HepG2 (cell line): ENCODE results near the gene AHSG.

Experiments
- CHD2 ChIP-seq: IDR thresholded peaks from 2 replicates; pipeline ENCODE4 v1.6.1; 2011; ENCODE audit warnings: low read depth, low read length, improper control_type of control experiment
- HCFC1 ChIP-seq: fragments of 150-350 bp; IDR thresholded peaks from 2 replicates; pipeline ENCODE4 v1.6.1; 2014; ENCODE audit warnings: low read depth, low read length
- JUNB ChIP-seq: sonication (generic); formaldehyde crosslinking; IDR thresholded peaks from 2 replicates; pipeline ENCODE4 v1.8.0; 2022; ENCODE audit warnings: missing genetic modification reagents, mild to moderate bottlenecking, borderline replicate concordance
- RNF2 ChIP-seq: fragments of 450-650 bp; conservative IDR thresholded peaks from 2 replicates; pipeline ENCODE4 v1.6.1; 2016; ENCODE audit warnings: low read depth
- SMAD3 ChIP-seq: sonication (generic); formaldehyde crosslinking; IDR thresholded peaks from 2 replicates; pipeline ENCODE4 v1.4.0; 2020; ENCODE audit warnings: missing genetic modification reagents
- XRCC5 ChIP-seq: fragments of 200-400 bp; formaldehyde crosslinking; optimal IDR thresholded peaks from 2 replicates; pipeline ENCODE3; 2017; ENCODE audit warnings: mild to moderate bottlenecking, low read length
- ZNF274 ChIP-seq: sonication (generic); formaldehyde crosslinking; IDR thresholded peaks from 2 replicates; pipeline ENCODE4 v1.5.1; 2020; ENCODE audit warnings: mild to moderate bottlenecking, missing genetic modification reagents
- ZNF510 ChIP-seq: sonication (generic); formaldehyde crosslinking; IDR thresholded peaks from 2 replicates; pipeline ENCODE4 v1.4.0; 2020; ENCODE audit warnings: low read depth, mild to moderate bottlenecking, missing genetic modification reagents
- ZNF777 ChIP-seq: sonication (generic); formaldehyde crosslinking; IDR thresholded peaks from 2 replicates; pipeline ENCODE4 v1.4.0; 2020; ENCODE audit warnings: missing genetic modification reagents
- TF ChIP-seq, protein P1 (sequence below): sonication (generic); formaldehyde crosslinking; IDR thresholded peaks from 2 replicates; pipeline ENCODE4 v1.4.0; 2020; ENCODE audit warnings: mild to moderate bottlenecking, missing genetic modification reagents

DNA sequence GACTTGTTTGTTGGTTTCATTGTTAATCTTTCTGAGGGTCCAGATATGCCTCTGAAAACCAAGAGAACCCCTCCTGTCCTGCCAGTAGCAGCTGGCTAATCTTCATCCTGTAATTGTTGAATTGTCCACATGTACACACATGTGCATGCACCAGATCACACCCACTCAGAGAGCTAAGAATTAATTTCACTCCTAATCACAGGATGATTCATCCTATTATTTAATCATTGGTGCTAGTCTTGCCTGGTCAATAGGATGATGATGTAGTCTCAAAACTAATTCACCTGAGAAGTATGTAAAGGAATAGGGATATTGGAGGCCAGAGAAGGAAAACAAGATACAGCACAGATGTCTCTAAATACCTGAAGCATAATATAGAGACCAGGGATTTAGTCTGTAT is 7.8 kb upstream of the AHSG start:
- TF ChIP-seq ZNF777 (CRISPR knock-in tag) (no peak), ZNF274 (CRISPR knock-in tag) (no peak), JUNB (CRISPR knock-in tag) (no peak), SMAD3 (CRISPR knock-in tag) (no peak), RNF2 (no peak), CHD2 (no peak), ZNF510 (CRISPR knock-in tag) (no peak), XRCC5 (no peak), HCFC1 (no peak)
- TF ChIP-seq, protein P1, sequence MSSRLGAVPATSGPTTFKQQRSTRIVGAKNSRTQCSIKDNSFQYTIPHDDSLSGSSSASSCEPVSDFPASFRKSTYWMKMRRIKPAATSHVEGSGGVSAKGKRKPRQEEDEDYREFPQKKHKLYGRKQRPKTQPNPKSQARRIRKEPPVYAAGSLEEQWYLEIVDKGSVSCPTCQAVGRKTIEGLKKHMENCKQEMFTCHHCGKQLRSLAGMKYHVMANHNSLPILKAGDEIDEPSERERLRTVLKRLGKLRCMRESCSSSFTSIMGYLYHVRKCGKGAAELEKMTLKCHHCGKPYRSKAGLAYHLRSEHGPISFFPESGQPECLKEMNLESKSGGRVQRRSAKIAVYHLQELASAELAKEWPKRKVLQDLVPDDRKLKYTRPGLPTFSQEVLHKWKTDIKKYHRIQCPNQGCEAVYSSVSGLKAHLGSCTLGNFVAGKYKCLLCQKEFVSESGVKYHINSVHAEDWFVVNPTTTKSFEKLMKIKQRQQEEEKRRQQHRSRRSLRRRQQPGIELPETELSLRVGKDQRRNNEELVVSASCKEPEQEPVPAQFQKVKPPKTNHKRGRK (CRISPR knock-in tag) = no peak
